Ascending aorta (tissue), 2 donors: Measurements from ENCODE around the gene MFSD11. TPM values are rescaled to one million over a fixed set of nuclear protein-coding genes. Genes with fewer than 3 reads are reported as not detected.

Experiments
- DNase-seq, 2 donors: peaks; one replicate each; pipeline ENCODE4 v3.0.0-alpha.2; 2019; ENCODE audit warnings: low spot score in 2 of 2
- H3K27ac ChIP-seq, 2 donors: fragments of 200-600 bp; sonication (generic); one replicate each; pipeline ENCODE4 v1.5.1; 2016 to 2017; ENCODE audit warnings: mild to moderate bottlenecking in 1 of 2
- H3K27me3 ChIP-seq: fragments of 200-600 bp; sonication (generic); one replicate; pipeline ENCODE4 v1.5.1; 2017
- H3K36me3 ChIP-seq, 2 donors: fragments of 200-600 bp; sonication (generic); one replicate each; pipeline ENCODE4 v1.5.1; 2016
- H3K4me1 ChIP-seq, 2 donors: fragments of 200-600 bp; sonication (generic); one replicate each; pipeline ENCODE4 v1.5.1; 2016 to 2017; ENCODE audit warnings: mild to moderate bottlenecking in 1 of 2
- H3K4me3 ChIP-seq, 2 donors: fragments of 200-600 bp; sonication (generic); one replicate each; pipeline ENCODE4 v1.5.1; 2016 to 2017; ENCODE audit warnings: mild to moderate bottlenecking in 1 of 2
- H3K9me3 ChIP-seq, 2 donors: fragments of 200-600 bp; sonication (generic); one replicate each; pipeline ENCODE4 v1.5.1; 2016
- CTCF ChIP-seq, 3 experiments: fragments of 200-600 bp in 2 of 3; fragments of 450-650 bp in 1 of 3; sonication (generic) in 2 of 3; IDR thresholded peaks; one replicate each; pipeline ENCODE4 v1.5.1; 2016 to 2019; ENCODE audit warnings: antibody characterized with exemption in 3 of 3, mild to moderate bottlenecking in 1 of 3, moderate library complexity in 1 of 3
- intact Hi-C: fragments of 100-400 bp; cut with DNase I; formaldehyde crosslinking; loops from one replicate; pipeline ENCODE4 v1.15.1; 2023
- total RNA-seq: library from RNA; depleted of rRNA; stranded (reverse); fragments of >200 nt; gene quantifications from one replicate; pipeline ENCODE4 v1.1.0, GENCODE V29; 2016

MFSD11 gene
- total RNA-seq, 1 donor from 2014 or later: 13.4 TPM

- peaks cover 0 to 28% of the 10 kb centered on the region in 2 donors for H3K4me1 ChIP-seq
- H3K9me3 ChIP-seq: no peaks in the 10 kb centered on the region
- H3K4me3 ChIP-seq: no peak overlapping the region
- intact Hi-C loops: loop anchor here (2.0 to 10.0 kb wide), 4 partner anchors 41 to 189 kb away; no protein-coding TSS in a partner anchor
- no peak overlapping the region for H3K27ac ChIP-seq
- DNase-seq: no peak
- H3K36me3 ChIP-seq: peaks cover 33 to 55% of the 10 kb centered on the region in 2 donors
- H3K27me3 ChIP-seq: no peaks in the 10 kb centered on the region
- no peak for TF ChIP-seq CTCF (IDR thresholded peaks at IDR 0.05)
These were observed 24.2 kb upstream of the MFSD11 start for GRCh38 chr17:76713765-76714164.

- Histone ChIP-seq H3K27me3 (no peaks in the 10 kb centered on the region), H3K4me1 (peaks cover 0 to 26% of the 10 kb centered on the region in 2 donors), H3K4me3 (no peak overlapping the region), H3K36me3 (peaks cover 39 to 61% of the 10 kb centered on the region in 2 donors), H3K9me3 (no peaks in the 10 kb centered on the region), H3K27ac (peak overlapping the region in 1 of 2 donors; percentile 72)
- TF ChIP-seq CTCF (IDR thresholded peaks at IDR 0.05): no peak
- intact Hi-C loops: loop anchor here (2.0 to 10.0 kb wide), 4 partner anchors 42 to 190 kb away; no protein-coding TSS in a partner anchor
- DNase-seq: no peak
These were observed 23.6 kb upstream of the MFSD11 start for GRCh38 chr17:76714336-76714735.

- Histone ChIP-seq H3K36me3 (peaks cover 45 to 67% of the 10 kb centered on the region in 2 donors), H3K27ac (peak overlapping the region; percentile 69 to 72), H3K4me1 (peaks cover 0 to 26% of the 10 kb centered on the region in 2 donors), H3K9me3 (no peaks in the 10 kb centered on the region), H3K4me3 (no peak overlapping the region), H3K27me3 (no peaks in the 10 kb centered on the region)
- intact Hi-C loops: loop anchor here (2.0 to 10.0 kb wide), 4 partner anchors 43 to 190 kb away; no protein-coding TSS in a partner anchor
- peak in 1 of 2 donors; percentile 83 for DNase-seq
- peak; percentile 78 to 91 (median 79) for TF ChIP-seq CTCF (IDR thresholded peaks at IDR 0.05)
These were observed 23.0 kb upstream of the MFSD11 start for GRCh38 chr17:76714822-76715495.

GRCh38 chr17:76715496-76715830, 22.5 kb upstream of the MFSD11 start:
- TF ChIP-seq CTCF (IDR thresholded peaks at IDR 0.05): no peak
- Histone ChIP-seq H3K27ac (peak overlapping the region; percentile 69 to 72), H3K4me1 (peaks cover 0 to 26% of the 10 kb centered on the region in 2 donors), H3K27me3 (no peaks in the 10 kb centered on the region), H3K4me3 (no peak overlapping the region), H3K9me3 (no peaks in the 10 kb centered on the region), H3K36me3 (peaks cover 50 to 72% of the 10 kb centered on the region in 2 donors)
- no peak for DNase-seq
- intact Hi-C loops: loop anchor here (2.0 to 10.0 kb wide), 3 partner anchors 93 to 191 kb away; no protein-coding TSS in a partner anchor

GRCh38 chr17:76716146-76716838, 21.6 kb upstream of the MFSD11 start:
- peak; percentile 66 to 90 for DNase-seq
- H3K4me1 ChIP-seq: peaks cover 0 to 23% of the 10 kb centered on the region in 2 donors
- H3K4me3 ChIP-seq: no peak overlapping the region
- H3K27me3 ChIP-seq: no peaks in the 10 kb centered on the region
- H3K9me3 ChIP-seq: no peaks in the 10 kb centered on the region
- H3K36me3 ChIP-seq: peaks cover 58 to 81% of the 10 kb centered on the region in 2 donors
- intact Hi-C loops: loop anchor here (10.0 kb wide), 2 partner anchors 161 to 191 kb away; no protein-coding TSS in a partner anchor
- peak overlapping the region; percentile 72 for H3K27ac ChIP-seq
- no peak for TF ChIP-seq CTCF (IDR thresholded peaks at IDR 0.05)
